ENCODE results near the gene PTGFR.

Gene PTGFR

DNA sequence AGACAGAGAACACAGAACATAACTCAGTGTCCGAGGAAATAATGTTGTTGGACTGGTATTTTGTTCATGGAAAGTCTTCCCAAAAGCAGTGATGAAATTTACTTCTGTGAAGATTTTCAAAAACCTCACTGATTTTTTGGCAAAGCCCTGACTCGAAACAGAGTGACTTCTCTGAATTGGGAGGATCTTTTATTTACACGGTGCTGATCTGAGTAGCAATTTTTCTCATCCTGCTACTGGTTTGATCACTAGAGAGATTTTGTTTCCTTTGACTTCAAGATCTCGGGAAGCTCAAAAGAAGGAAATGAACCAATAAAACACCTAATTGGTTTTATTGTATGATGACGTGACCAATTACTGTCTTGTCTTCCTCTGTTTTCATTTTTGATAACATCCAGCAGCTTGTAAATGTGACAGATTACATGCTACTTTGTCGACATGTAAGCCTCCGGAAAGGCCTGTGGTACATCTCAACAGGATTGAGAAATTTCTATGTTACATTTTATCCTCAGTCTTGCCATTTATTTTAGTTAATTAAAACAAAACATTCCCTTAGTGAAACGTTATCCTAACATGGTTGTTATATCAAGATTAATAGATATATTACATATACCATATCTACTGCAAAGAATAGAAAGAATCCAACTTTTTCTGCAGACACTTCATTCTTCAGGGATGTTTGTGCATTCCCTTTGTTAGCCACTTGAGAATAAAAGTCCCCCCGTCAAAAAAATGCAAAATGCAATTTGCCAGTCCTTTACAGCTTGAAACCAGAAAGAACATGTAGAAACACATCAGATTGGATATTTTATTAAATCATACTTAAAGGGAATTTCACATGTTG lies 86.7 kb downstream of the PTGFR start:
- Histone ChIP-seq H3K4me3 (no peak overlapping the region), H3K9me3 (no peaks in the 10 kb centered on the region), H3K27me3 (ENCODE audit: low read depth) (no peaks in the 10 kb centered on the region), H3K36me3 (replicated peaks) (no peaks in the 10 kb centered on the region), H3K4me1 (no peaks in the 10 kb centered on the region)
- DNase-seq (ENCODE audit: low spot score in 2 of 2), result no peak
- in situ Hi-C loops (cut with MboI; ENCODE audit: low sequenced_read_pairs), result no loop called here

DNA sequence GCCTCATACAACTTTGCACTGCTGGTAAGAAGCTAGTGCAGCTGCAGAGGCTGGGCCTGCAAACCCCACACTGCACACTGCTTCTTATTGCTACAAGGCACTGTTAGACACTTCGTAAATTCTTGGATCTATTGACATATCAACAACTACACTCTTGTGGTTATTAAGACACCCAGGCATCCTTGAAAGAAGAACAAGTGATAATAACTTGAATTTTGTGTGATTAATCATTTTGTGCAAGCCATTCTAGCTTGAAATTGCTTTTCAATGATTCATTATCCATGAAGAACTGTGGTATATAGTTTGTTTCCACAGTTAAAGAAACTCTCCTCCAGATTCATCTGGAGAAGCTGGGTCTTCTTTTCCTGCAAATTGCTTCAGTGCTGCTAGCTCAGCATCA lies 95.8 kb downstream of the PTGFR start:
- peaks cover 3% of the 10 kb centered on the region; the same call in 1 of the 2 replicates for H3K27me3 ChIP-seq (ENCODE audit: low read depth)
- no peaks in the 10 kb centered on the region for H3K4me1 ChIP-seq
- in situ Hi-C loops (cut with MboI; ENCODE audit: low sequenced_read_pairs), result no loop called here
- H3K36me3 ChIP-seq (replicated peaks), result no peaks in the 10 kb centered on the region
- no peak overlapping the region for H3K4me3 ChIP-seq
- no peaks in the 10 kb centered on the region for H3K9me3 ChIP-seq
- no peak for DNase-seq (ENCODE audit: low spot score in 2 of 2)

DNA sequence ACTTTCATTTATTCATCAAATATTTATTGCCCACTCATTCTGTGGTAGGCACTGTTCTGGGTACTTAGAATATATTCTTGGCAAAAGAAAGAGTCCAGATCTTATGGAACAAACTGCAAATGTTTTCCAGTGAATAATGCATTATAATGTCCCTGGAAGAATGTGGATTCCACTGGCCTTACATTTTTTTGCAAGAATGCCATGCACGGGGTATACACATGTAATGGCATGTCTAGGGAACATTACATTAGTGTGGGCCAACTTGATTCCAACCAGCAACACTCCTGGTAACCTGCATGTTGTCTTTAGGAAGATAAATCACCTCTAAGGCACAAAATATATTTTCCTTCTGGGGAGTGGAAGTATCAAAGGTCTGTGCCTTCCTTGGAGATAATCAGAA lies 96.4 kb downstream of the PTGFR start:
- no peaks in the 10 kb centered on the region for H3K36me3 ChIP-seq (replicated peaks)
- no peak for DNase-seq (ENCODE audit: low spot score in 2 of 2)
- H3K4me1 ChIP-seq, result no peaks in the 10 kb centered on the region
- in situ Hi-C loops (cut with MboI; ENCODE audit: low sequenced_read_pairs), result no loop called here
- peaks cover 3% of the 10 kb centered on the region; the same call in 1 of the 2 replicates for H3K27me3 ChIP-seq (ENCODE audit: low read depth)
- H3K9me3 ChIP-seq, result no peaks in the 10 kb centered on the region
- no peak overlapping the region for H3K4me3 ChIP-seq

All from HAP-1 (cell line).